22Rv1 (cell line): ENCODE measurements around the gene HOXD10.

Experiments
- H3K27ac ChIP-seq: fragments of 450-650 bp; 2 replicates; pipeline ENCODE4 v1.5.1; 2017
- CTCF ChIP-seq: fragments of 450-650 bp; IDR thresholded peaks from 2 replicates; pipeline ENCODE4 v1.5.1; 2017; ENCODE audit warnings: mild to moderate bottlenecking
- ZFX ChIP-seq: fragments of 450-650 bp; IDR thresholded peaks from 2 replicates; pipeline ENCODE4 v1.6.1; 2017; ENCODE audit warnings: antibody characterized with exemption, borderline replicate concordance

HOXD10 gene

GRCh38 chr2:176115883-176116813 is at the start of gene HOXD10:
Gene HOXD10 (plus strand): TSS chr2:176116778. CDS start chr2:176116834, 56 bp downstream.
- TF ChIP-seq ZFX: no peak
- no peak for TF ChIP-seq CTCF
- no peak within 1 kb of the TSS for H3K27ac ChIP-seq

- H3K27ac ChIP-seq: no peak overlapping the region
- no peak for TF ChIP-seq ZFX
- TF ChIP-seq CTCF: no peak
Observed at GRCh38 chr2:176067589-176068418, 48.8 kb upstream of the HOXD10 start.

GRCh38 chr2:176068419-176068832 is 48.2 kb upstream of the HOXD10 start:
- no peak for TF ChIP-seq ZFX
- no peak overlapping the region for H3K27ac ChIP-seq

GRCh38 chr2:176071330-176072291 is 45.0 kb upstream of the HOXD10 start:
- H3K27ac ChIP-seq: no peak overlapping the region
- no peak for TF ChIP-seq CTCF

GRCh38 chr2:176072292-176072669 is 44.3 kb upstream of the HOXD10 start:
- TF ChIP-seq CTCF: no peak
- no peak for TF ChIP-seq ZFX
- no peak overlapping the region for H3K27ac ChIP-seq

- no peak for TF ChIP-seq ZFX
- no peak overlapping the region for H3K27ac ChIP-seq
Observed at GRCh38 chr2:176072951-176073904, 43.4 kb upstream of the HOXD10 start.

GRCh38 chr2:176074919-176075425 is 41.6 kb upstream of the HOXD10 start:
- H3K27ac ChIP-seq: no peak overlapping the region
- no peak for TF ChIP-seq ZFX
- TF ChIP-seq CTCF: no peak
